GM15510 (cell line): ENCODE results near the gene NUDT16L1.

Experiments used
- POLR2A ChIP-seq: IDR thresholded peaks from 3 replicates; pipeline ENCODE4 v1.6.1; 2011; ENCODE audit warnings: borderline replicate concordance; ENCODE audit not compliant: insufficient read length; ENCODE audit errors: extremely low read depth

Gene NUDT16L1

DNA sequence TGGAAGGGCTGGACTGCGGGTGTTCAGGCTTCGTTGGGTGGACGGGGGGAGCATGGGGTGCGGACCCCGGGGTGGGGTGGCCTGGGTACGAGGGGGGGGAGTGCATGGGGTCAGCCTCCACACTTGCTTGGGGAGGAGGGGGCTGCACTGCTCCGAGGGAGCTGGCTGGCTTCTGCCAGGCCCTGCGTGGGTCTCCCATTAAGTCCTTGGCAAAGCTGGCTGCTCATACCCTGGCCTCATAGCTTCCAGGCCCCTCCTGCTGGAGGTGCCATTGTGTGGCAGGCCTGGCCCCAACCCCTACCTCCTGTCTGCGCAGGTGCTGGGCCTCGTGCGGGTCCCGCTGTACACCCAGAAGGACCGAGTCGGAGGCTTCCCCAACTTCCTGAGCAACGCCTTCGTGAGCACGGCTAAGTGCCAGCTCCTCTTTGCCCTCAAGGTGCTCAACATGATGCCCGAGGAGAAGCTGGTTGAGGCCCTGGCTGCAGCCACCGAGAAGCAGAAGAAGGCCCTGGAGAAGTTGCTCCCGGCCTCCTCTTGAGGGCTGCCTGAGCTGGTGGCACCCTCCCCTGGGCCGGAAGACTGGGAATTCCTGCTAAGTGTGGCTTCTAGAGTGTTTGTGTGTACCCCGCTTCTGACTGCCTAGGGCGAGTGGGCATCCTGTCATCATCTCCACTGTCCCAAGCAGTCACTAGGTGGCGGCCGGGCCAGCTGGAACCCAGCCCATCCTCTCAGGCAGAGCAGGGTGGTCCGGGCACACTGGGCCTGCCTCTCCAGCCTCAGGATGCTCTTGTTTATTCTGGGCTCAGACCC lies 1.5 kb downstream of the NUDT16L1 start:
- TF ChIP-seq POLR2A: no peak

DNA sequence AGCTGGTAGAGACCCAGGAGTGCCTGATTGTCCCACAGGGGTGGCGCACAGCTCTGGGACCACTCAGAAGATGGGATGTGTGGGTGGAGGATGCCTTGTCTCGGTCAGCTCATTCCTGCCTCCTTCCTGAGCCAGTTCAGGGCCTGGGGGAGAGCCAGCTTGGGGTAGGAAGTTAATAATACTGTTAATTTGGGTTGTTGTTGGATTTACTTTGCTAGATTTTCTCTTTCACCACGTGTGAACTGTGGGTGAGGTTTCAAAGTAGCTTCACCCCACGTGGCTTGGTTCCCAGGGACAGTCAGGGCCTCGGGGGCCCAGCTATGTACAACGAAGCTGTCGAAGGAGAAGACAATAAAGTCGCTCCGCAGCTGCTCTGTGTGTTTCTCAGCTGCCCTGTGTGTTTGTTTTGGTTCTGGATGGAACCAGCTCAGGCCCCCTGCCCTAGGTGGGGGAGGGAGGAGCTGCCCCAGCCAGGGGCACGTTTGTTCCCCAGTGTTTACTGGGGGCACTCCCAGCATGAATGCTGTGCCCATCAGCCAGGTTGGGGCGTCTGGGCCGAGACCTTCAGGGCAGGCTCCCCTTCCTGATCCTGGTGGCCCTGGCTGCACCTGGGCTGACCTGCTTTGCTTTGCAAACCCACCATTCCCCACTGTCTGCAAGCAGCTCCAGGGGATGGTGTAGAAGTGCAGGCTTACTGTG lies 2.3 kb downstream of the NUDT16L1 start:
- TF ChIP-seq POLR2A: no peak

DNA sequence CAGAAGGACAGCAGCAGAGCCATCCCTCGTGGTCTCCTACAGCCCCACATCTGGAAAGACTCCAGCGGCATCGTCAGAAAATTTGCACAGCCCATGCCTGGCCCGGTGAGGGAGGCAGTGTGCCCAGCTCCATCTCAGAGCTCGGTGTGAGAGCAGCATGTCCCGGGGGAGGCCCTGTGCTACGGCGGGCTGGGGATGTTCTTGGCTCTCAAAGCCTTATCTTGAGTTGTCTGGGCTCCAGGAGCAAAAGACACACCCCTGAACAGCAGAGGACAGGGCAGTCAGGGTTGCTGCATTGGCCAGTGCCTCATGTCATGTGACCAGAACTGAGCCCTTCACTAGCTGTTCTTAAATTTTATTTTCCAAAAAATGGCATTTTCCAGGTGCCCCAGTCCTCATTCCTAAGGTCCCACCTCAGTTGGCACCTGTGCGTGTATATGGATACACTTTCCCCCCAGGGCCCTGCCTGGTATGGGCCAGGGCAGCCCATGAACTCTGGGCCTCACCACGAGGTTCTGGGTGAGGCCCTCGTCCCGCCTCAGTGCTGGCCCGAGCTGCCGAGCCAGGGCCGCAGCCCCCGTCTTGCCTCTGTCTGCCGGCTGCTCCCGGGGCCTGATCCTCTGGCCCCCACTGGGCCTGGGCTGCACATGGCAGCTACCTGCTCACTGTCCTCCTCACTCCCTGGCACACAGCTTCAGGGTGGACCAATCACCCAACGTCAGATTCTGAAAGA lies 3.0 kb downstream of the NUDT16L1 start:
- no peak for TF ChIP-seq POLR2A

DNA sequence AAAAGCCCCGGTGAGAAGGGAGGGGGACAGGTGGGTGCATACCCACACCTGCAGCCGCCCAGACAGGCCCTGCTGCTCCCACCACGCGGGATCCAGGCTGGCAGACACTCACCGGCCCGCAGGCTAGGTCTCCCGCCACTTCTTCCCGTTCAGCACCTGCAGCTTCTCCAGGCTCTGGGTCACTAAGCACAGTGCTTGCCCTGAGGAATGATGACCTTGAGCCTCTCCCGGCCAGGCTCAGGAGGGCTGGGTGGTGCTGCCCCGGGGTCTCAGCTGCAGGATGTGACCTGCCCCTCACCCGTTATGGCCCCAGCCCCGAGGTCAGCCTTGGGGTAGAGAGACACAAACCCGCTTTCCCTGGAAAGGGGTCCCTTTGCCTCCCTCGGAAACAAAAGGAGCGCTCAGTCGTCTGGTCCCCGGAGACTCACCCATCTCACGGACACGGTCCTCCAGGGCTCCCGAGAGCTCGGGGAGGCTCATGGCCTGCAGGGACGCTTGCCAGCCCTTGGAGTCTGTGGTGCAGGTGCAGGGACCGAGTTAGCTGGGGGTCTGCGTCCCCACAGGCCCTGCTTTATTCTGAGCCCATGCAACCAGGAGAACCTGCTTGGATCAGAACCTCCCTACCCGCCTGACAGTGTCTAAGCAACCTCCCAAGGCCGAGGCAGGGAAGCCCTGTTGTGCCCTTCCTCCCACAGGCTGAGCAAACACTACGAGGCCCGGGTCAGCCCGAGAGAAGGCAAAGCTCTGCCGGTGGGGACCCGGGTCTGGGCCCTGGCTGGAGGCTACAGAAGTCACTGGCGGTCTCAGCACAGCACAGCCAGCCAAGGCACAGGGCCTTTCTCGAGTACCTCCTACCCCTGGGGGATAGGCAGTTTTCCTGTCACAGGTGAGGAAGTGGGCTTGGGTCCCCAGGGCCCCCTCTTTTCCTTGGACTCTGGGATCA lies 3.8 kb downstream of the NUDT16L1 start:
- no peak for TF ChIP-seq POLR2A

DNA sequence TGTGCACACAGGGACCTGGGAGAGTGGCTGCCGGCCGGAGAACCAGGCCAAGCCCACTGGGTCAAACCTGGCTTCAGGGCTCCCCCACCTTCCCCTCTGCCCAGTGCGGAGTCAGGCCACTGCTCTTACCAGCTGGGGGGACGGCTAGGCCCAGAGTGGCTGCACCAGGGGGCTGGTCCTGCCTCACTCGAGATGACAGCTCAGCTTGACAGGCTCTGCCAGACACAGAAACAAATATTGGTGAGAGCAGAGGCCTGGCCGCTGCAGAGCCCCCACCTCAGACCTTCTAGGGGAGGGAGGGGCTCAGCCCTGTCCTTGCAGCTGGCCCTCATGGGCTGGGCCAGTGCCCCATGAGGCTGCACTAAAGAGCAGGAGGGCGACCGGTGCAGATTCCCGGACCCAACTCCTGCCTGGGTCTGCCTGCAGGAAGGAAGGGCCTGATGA lies 4.5 kb downstream of the NUDT16L1 start:
- TF ChIP-seq POLR2A: no peak

DNA sequence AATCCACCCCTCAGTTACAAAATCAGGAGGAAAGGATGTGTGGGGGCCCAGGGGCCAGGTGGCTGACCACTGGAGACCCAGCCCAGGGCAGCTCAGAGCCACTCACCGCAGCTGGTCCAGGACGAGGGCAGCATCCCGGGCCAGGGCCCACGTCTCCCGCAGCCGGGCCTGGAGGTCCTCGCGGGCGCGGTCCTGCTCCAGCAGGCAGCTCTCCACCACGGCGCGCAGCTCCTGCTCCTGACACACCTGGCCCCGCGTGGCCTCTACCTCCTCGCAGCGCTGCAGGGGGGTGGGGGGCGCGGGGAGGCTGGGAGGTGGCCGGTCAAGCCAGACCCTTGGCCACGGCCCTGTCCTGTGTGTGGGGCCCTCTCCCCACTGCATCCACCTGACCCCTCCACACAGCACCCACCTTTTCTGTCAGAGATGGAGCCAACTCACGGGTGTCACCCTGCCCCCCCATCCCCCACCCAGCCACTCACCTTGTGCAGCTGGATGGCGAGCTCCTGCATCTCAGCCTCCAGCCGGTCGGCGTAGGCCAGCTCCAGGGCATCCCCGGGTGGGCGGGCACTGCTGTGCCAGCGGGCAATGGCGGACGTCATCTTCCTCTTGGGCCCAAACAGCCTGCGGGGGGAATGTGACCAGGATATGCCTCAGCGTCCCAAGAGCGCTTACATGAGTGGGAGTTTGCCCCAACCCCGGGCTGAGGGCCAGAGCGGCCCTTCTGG lies 5.1 kb downstream of the NUDT16L1 start:
- no peak for TF ChIP-seq POLR2A

DNA sequence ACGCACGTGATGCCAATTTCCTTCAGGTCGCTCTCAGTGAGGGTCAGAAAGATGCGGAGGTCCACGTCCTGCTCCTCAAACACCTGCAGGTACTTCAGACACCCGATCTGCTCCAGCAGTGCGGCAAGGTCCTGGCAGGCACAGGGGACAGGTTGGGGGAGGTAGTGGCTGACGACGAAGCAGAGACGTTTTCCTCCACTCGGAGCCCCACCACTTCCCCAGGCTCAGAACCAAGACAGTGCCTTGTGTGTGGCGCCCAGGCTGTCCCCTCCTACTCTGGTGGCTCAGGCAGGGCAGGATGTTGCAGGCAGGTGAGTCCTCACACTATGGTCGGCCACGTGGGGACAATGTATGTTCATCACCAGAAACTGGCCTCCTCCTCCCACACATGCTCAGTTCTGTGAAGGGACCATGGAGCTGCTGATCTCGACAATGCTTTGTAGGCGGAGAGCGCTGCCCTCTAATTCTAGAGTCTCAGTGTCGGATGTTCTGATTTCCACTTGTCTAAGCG lies 5.7 kb downstream of the NUDT16L1 start:
- TF ChIP-seq POLR2A: no peak

DNA sequence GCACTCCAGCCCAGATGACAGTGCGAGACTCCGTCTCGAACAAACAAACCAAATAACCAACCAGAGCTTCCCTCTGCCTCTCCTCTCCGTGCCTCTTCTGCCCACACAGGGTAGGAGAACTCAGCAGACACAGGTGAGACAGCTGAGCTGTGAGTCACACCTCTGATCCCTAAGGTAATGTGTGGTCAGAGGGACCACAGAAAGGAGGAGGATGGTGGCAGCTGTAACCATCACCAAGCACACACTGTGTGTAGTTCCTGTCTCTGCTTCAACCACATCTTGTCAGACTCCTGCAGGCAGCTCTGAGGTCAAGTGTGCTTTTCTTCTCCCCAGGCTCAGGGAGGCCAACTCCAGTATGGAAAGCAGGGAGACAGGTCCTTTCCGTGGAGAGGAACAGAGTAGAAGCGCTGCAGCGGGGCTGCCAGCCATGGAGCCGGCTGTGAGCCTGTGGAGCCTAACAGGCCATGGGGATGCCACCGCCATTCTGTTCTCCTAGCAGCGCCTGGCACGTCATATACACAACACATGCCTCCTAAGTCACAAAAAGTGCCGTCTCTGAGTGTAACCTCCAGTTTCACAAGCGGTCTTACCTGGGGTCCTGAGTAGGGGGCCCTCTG lies 7.1 kb downstream of the NUDT16L1 start:
- no peak for TF ChIP-seq POLR2A

DNA sequence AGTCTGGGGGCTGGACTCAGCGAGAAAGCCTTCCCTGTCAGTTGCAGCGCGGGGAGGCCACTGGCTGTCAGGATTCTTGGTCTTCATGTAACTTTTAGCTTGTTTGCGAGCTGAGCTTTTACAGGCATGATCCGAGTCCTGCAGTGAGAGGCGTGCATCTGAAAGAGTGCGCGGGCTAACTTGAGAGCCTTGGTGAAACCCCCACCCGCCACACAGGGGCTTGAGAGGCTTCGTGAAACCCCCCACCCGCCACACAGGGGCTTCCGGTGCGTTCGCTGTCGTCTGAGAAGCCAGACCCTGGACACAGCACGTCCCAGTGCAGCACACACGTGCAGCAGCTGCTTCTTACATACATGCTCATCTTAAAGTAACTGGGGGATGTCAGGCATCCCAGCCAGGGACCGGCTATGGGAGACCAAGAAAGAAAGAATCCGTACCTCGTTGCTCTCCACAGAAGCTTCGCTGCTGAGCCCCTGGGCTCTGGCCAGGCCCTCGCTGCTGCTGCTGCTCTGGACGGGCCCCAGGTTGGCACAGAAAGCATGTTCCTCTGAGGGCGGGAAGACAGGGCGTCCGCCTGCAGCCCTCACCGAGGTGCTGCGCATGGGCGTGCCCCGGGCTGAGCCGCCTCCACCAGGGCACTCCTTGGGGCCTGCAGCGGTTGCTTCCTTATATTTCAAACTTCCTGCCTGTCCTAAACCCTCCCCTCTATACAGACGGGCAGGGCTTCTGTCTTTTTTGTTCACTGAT lies 7.8 kb downstream of the NUDT16L1 start:
- TF ChIP-seq POLR2A: no peak

DNA sequence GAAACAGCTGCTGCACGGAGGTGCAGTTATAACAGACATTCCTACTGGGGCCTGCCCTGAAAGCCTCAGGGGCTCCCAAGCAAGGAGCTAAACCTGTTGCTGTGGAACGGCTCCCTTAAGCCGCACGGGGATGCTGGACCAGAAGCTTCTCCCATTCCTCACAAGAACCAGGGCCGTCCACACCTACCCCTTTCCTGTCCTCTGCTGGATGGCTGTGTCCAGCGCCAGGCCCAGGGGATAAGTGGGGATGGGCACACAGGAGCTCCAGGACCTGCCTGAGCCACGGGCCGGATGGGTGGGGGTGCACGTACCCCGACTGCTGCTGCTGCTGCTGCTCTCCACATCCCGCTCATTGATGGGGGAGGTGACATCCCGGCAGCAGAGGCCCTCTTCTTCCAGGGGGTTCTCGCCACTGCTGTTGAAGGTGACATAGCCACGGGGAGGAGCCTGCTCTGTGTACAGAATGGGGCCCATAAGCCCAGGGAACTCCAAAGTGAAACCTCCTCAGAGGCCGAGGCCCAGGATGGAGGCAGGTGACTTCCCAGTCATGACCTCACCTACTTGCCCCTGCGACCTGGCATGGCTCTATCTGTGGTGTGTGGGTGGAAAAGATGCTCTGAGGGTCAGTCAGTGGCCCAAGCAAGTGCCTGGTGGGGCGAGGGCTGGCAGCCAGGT lies 8.6 kb downstream of the NUDT16L1 start:
- no peak for TF ChIP-seq POLR2A

DNA sequence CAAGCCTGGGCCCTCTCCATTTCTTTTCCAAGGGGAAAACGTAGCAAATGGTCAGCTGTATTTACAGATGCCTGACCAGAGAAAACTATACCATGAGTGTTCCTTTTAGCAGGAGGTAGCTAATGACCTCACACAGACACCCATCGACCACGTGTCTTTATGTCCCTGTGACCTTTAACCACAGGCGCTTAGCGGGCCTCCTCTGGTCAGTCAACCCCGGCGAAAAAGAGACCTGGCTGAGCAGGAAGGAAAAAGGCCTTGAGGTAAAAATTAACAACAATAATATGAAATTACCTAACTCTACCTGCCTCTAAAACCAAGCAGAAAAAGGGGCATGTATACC lies 9.1 kb downstream of the NUDT16L1 start:
- TF ChIP-seq POLR2A: no peak

DNA sequence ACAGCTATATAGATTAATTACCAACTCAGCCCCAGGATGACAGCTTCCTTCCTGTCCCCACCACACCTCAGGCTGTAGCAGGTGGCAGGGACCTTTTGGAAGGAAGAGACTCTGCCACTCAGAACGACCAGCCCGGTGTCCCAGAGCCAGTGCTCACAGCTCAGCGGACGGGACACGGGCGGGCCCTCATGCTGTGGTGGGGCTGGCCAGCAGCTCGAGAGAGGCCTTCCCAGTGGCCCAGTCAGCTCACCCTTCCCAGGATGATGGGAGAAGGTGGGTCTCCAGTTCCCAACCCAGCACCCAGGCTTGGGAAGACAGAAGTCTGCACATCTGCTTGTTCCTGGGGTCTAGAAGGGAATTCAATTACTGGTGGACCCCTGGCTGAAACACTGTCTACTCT lies 10.5 kb downstream of the NUDT16L1 start:
- TF ChIP-seq POLR2A: no peak
